IMR-90 (cell line): ENCODE data around the gene MTA1.

Experiments used
- CHD1 ChIP-seq: IDR thresholded peaks from 2 replicates; pipeline ENCODE4 v1.6.1; 2012; ENCODE audit warnings: low read depth, low read length, improper control_type of control experiment
- CTCF ChIP-seq: conservative IDR thresholded peaks from 2 replicates; pipeline ENCODE4 v1.5.1; 2012; ENCODE audit warnings: mild to moderate bottlenecking, low read depth, low read length, improper control_type of control experiment
- FOS ChIP-seq: fragments of 150-350 bp; IDR thresholded peaks from 2 replicates; pipeline ENCODE4 v1.6.1; 2016; ENCODE audit warnings: low read depth, low read length
- MAZ ChIP-seq: IDR thresholded peaks from 2 replicates; pipeline ENCODE4 v1.6.1; 2012; ENCODE audit warnings: low read depth, mild to moderate bottlenecking, low read length, improper control_type of control experiment, moderate library complexity, borderline replicate concordance
- NFE2L2 ChIP-seq: fragments of 150-350 bp; IDR thresholded peaks from 2 replicates; pipeline ENCODE4 v1.6.1; 2016; ENCODE audit warnings: low read depth, mild to moderate bottlenecking, low read length
- POLR2A ChIP-seq: IDR thresholded peaks from 2 replicates; pipeline ENCODE4 v1.6.1; 2012; ENCODE audit warnings: mild to moderate bottlenecking, low read depth, low read length
- RAD21 ChIP-seq: IDR thresholded peaks from 2 replicates; pipeline ENCODE4 v1.6.1; 2012; ENCODE audit warnings: low read length, improper control_type of control experiment
- RFX5 ChIP-seq: IDR thresholded peaks from 2 replicates; pipeline ENCODE4 v1.8.0; 2012; ENCODE audit warnings: low read depth, mild to moderate bottlenecking, low read length, moderate library complexity
- SMC3 ChIP-seq: fragments of 150-350 bp; IDR thresholded peaks from 2 replicates; pipeline ENCODE4 v1.6.1; 2016; ENCODE audit warnings: low read depth, mild to moderate bottlenecking, antibody characterized with exemption, low read length, moderate library complexity
- USF2 ChIP-seq: fragments of 150-350 bp; IDR thresholded peaks from 2 replicates; pipeline ENCODE4 v1.6.1; 2017; ENCODE audit warnings: mild to moderate bottlenecking, antibody characterized with exemption, low read length, low read depth

DNA sequence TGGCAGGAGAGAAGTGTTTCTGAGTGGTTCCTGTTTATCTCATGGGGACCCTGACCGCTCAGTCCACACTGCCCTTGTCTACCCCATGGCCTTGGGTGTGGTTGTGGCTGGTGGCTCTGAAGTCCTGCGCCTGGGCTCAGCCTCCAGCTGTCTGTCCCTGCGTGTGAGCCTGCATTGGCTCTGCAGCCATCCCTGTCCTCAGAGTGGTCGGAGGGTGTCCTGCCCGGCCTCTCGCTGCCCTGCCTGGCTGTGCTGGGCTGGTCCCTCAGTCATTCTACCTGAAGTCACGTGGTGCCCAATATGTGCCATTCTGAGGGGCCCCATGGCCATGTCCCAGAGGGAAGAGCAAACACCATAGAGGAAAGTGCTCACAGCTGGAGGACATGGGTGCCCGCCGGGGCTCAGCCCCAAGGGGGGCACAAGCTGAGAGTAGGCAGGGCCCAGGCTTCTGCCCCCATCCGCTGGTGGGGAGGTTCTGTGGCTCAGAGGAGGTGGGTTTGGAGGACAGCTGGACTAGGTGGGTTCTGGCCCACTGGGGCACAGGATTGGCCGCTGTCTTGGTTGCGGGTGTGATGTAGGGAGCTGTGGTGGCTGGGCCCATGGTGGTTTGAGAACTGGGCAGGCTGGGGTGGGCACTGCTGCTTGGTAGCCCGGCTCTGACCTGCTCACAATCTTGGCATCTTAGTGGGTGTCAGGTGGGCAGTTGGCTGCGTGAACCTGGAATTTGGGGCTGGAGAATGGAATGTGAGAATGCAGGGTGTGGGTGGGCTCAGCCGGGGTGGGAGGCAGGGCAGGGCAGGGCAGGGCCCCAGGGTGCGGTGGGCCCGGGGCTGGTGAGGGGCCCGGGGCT, 83.0 kb downstream of the MTA1 start:
- TF ChIP-seq CTCF, result no peak
- no peak for TF ChIP-seq USF2
- TF ChIP-seq NFE2L2, result no peak
- TF ChIP-seq RFX5, result no peak
- no peak for TF ChIP-seq FOS
- no peak for TF ChIP-seq POLR2A
- TF ChIP-seq SMC3, result no peak
- TF ChIP-seq RAD21, result no peak
- TF ChIP-seq MAZ, result no peak
- TF ChIP-seq CHD1, result no peak
